Measurements from ENCODE around the gene KCNJ5.

The KCNJ5 gene

GRCh38 chr11:128894685-128895084 lies 3.5 kb downstream of the KCNJ5 start:
- ChIA-PET CTCF (interaction anchor here (1.8 to 4.1 kb wide), 3 partner anchors 10 to 737 kb away, joined by 5 to 30 read pairs (median 13); no protein-coding TSS in a partner anchor), POLR2A (interaction anchor here (0.7 kb wide), 1 partner anchor 117 kb away, joined by 3 read pairs; no protein-coding TSS in a partner anchor)

GRCh38 chr11:128895526-128895925 lies 4.4 kb downstream of the KCNJ5 start:
- POLR2A ChIA-PET: no interaction called here
- TF ChIP-seq CTCF (IDR thresholded peaks at IDR 0.05; ENCODE audit: insufficient read depth, low read length, missing control alignments): no peak
- CTCF ChIA-PET: interaction anchor here (1.8 kb wide), 1 partner anchor 9 kb away, joined by 5 read pairs; no protein-coding TSS in a partner anchor
- H3K4me3 ChIP-seq (ENCODE audit: low read depth, low read length): no peak overlapping the region
- DNase-seq (ENCODE audit: low read depth, low spot score): no peak

More at GRCh38 chr11:128894685-128895084, 3.5 kb downstream of the KCNJ5 start:
- no peak for DNase-seq (ENCODE audit: low read depth, low spot score)
- H3K4me3 ChIP-seq (ENCODE audit: low read depth, low read length): no peak overlapping the region
- no peak for TF ChIP-seq CTCF (IDR thresholded peaks at IDR 0.05; ENCODE audit: insufficient read depth, low read length, missing control alignments)

- POLR2A ChIA-PET: no interaction called here
Observed at GRCh38 chr11:128896356-128896755, 5.2 kb downstream of the KCNJ5 start.

GRCh38 chr11:128897826-128898225 lies 6.7 kb downstream of the KCNJ5 start:
- ChIA-PET CTCF (interaction anchor here (1.2 kb wide), 1 partner anchor 13 kb away, joined by 5 read pairs; no protein-coding TSS in a partner anchor), POLR2A (no interaction called here)
- no peak for DNase-seq (ENCODE audit: low read depth, low spot score)
- no peak for TF ChIP-seq CTCF (IDR thresholded peaks at IDR 0.05; ENCODE audit: insufficient read depth, low read length, missing control alignments)
- no peak overlapping the region for H3K4me3 ChIP-seq (ENCODE audit: low read depth, low read length)

More at GRCh38 chr11:128896356-128896755, 5.2 kb downstream of the KCNJ5 start:
- DNase-seq (ENCODE audit: low read depth, low spot score): no peak
- H3K4me3 ChIP-seq (ENCODE audit: low read depth, low read length): no peak overlapping the region
- CTCF ChIA-PET: no interaction called here
- no peak for TF ChIP-seq CTCF (IDR thresholded peaks at IDR 0.05; ENCODE audit: insufficient read depth, low read length, missing control alignments)

GRCh38 chr11:128898580-128899344 lies 7.6 kb downstream of the KCNJ5 start:
- DNase-seq (ENCODE audit: low read depth, low spot score): no peak
- TF ChIP-seq CTCF (IDR thresholded peaks at IDR 0.05; ENCODE audit: insufficient read depth, low read length, missing control alignments): no peak
- ChIA-PET POLR2A (no interaction called here), CTCF (interaction anchor here (1.2 kb wide), 1 partner anchor 14 kb away, joined by 5 read pairs; no protein-coding TSS in a partner anchor)
- H3K4me3 ChIP-seq (ENCODE audit: low read depth, low read length): no peak overlapping the region

- H3K4me3 ChIP-seq (ENCODE audit: low read depth, low read length): no peak overlapping the region
- ChIA-PET CTCF (interaction anchor here (0.7 kb wide), 1 partner anchor 16 kb away, joined by 3 read pairs; no protein-coding TSS in a partner anchor), POLR2A (no interaction called here)
- no peak for DNase-seq (ENCODE audit: low read depth, low spot score)
- TF ChIP-seq CTCF (IDR thresholded peaks at IDR 0.05; ENCODE audit: insufficient read depth, low read length, missing control alignments): no peak
Observed at GRCh38 chr11:128900468-128900867, 9.3 kb downstream of the KCNJ5 start.
